GM10248 (cell line): ENCODE results near the gene ZNF8.
"Not testable (repeated sequence)": the region's sequence is repeated elsewhere in the genome, so short reads cannot be mapped to it uniquely, and the experiment has no call there.

Source experiments
- CTCF ChIA-PET: fragments of 300-600 bp; sonication (Branson Sonifier 250); formaldehyde crosslinking; extraction: SDS; loops from one replicate; lab custom pipeline; 2021; ENCODE audit warnings: antibody characterized with exemption; lab: Yijun Ruan, JAX
- POLR2A ChIA-PET: fragments of 350-650 bp; sonication (Branson Sonifier 250); formaldehyde crosslinking; extraction: SDS; loops from one replicate; lab custom pipeline; 2020; ENCODE audit warnings: antibody characterized with exemption; lab: Yijun Ruan, JAX
- DNase-seq: peaks from one replicate; pipeline ENCODE4 v3.0.0; 2012; ENCODE audit errors: extremely low spot score
- CTCF ChIP-seq: IDR thresholded peaks from 2 replicates; pipeline ENCODE4 v1.5.1; 2012; ENCODE audit warnings: mild to moderate bottlenecking, low read depth; ENCODE audit errors: extremely low read depth, missing control alignments, control extremely low read depth

ZNF8 gene

GRCh38 chr19:58336820-58337219, 58.1 kb downstream of the ZNF8 start:
- CTCF ChIA-PET: interaction anchor here (1.0 to 1.1 kb wide), 2 partner anchors 9 to 11 kb away, joined by 3 to 4 read pairs; no protein-coding TSS in a partner anchor
- no peak for TF ChIP-seq CTCF
- no peak for DNase-seq
- POLR2A ChIA-PET: no interaction called here

- ChIA-PET CTCF (interaction anchor here (1.8 kb wide), 1 partner anchor 176 kb away, joined by 4 read pairs; no protein-coding TSS in a partner anchor), POLR2A (no interaction called here)
- DNase-seq: no peak
- TF ChIP-seq CTCF: no peak
Observed at GRCh38 chr19:58338336-58338735, 59.6 kb downstream of the ZNF8 start.

GRCh38 chr19:58338825-58339558, 60.2 kb downstream of the ZNF8 start:
- no peak for TF ChIP-seq CTCF
- no peak for DNase-seq
- ChIA-PET CTCF (interaction anchor here (1.3 to 1.8 kb wide), 2 partner anchors 9 to 175 kb away, joined by 4 read pairs; no protein-coding TSS in a partner anchor), POLR2A (no interaction called here)

- ChIA-PET POLR2A (no interaction called here), CTCF (interaction anchor here (0.9 to 3.8 kb wide), 4 partner anchors 9 to 174 kb away, joined by 3 to 14 read pairs (median 8); partner anchors contain the start of genes ZBTB45 and ZNF497)
- no peak for TF ChIP-seq CTCF
- DNase-seq: no peak
Observed at GRCh38 chr19:58345558-58345957, 66.8 kb downstream of the ZNF8 start.

GRCh38 chr19:58346961-58347929, 68.5 kb downstream of the ZNF8 start:
- ChIA-PET POLR2A (no interaction called here), CTCF (interaction anchor here (0.8 to 3.8 kb wide), 9 partner anchors 11 to 172 kb away, joined by 3 to 14 read pairs (median 6); partner anchors contain the start of genes ZBTB45 and ZNF497)
- peak; percentile 96 for DNase-seq
- no peak for TF ChIP-seq CTCF

- CTCF ChIA-PET: interaction anchor here (1.1 to 3.8 kb wide), 8 partner anchors 12 to 69 kb away, joined by 3 to 14 read pairs (median 5); partner anchors contain the start of gene ZNF497
- DNase-seq, POLR2A ChIA-PET: not testable (repeated sequence)
Observed at GRCh38 chr19:58348080-58348479, 69.3 kb downstream of the ZNF8 start.
